ENCODE measurements around the gene DYRK1B.
A peak's percentile ranks its signal among the peaks of the same experiment; 100 is the strongest.
"Not testable (repeated sequence)": the region's sequence is repeated elsewhere in the genome, so short reads cannot be mapped to it uniquely, and the experiment has no call there.

Gene DYRK1B

DNA sequence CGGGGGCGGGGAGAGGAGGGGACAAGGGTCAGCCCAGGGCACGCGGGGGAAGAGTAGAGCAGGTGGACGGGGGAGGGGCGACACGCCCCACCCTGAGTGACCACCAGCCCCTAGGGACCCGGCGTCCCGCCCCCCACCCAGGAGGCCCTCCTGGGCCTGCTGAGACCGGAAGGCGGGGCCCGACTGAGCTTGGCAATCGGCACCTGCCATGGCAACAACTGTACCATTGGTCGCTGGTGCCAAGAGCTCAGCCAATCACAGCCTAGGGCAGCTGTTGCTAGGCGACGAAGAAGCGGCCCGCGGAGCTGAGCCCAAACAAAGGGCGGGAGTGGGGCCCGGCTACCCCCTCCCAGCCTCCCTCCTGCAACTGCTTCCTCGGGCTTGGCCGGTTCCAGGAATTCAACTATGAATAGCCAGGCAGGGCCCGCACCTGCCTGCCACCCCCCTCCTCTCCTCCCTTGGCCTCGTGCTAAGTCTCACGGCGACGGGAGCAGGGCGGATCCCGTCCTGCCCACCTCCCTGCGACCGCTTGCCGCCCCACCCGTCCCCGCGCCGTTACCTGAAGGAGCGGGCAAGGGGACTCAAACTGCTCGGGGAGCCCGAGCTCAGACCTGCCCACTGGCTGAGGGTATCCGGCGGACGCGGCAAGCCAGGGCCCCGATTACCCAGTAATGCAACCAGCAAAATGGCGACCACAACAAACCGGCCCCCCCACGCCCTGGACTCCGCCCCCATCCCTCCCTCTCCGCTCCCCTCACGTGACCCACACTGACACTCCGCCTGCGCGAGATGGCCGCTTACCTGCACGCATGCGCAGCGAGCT lies at the start of gene DYRK1B:
Gene DYRK1B, minus strand, starts transcription at position 699 of the 823 bp plus-strand sequence. CDS start 2,295 bp downstream, outside the sequence.
- H3K36me3 ChIP-seq, result peaks cover 17% of the 10 kb centered on the region
- peak within 1 kb of the TSS; percentile 89 for H3K27ac ChIP-seq
- no peaks in the 10 kb centered on the region for H3K27me3 ChIP-seq
- TF ChIP-seq, protein P1, sequence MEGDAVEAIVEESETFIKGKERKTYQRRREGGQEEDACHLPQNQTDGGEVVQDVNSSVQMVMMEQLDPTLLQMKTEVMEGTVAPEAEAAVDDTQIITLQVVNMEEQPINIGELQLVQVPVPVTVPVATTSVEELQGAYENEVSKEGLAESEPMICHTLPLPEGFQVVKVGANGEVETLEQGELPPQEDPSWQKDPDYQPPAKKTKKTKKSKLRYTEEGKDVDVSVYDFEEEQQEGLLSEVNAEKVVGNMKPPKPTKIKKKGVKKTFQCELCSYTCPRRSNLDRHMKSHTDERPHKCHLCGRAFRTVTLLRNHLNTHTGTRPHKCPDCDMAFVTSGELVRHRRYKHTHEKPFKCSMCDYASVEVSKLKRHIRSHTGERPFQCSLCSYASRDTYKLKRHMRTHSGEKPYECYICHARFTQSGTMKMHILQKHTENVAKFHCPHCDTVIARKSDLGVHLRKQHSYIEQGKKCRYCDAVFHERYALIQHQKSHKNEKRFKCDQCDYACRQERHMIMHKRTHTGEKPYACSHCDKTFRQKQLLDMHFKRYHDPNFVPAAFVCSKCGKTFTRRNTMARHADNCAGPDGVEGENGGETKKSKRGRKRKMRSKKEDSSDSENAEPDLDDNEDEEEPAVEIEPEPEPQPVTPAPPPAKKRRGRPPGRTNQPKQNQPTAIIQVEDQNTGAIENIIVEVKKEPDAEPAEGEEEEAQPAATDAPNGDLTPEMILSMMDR (IDR thresholded peaks at IDR 0.05), result no peak
- peak within 1 kb of the TSS; percentile 98 to 100 for H3K4me3 ChIP-seq (ENCODE audit: low read depth in 1 of 2, low read length in 1 of 2)
- H3K9me3 ChIP-seq, result no peaks in the 10 kb centered on the region
- peaks cover 17 to 19% of the 10 kb centered on the region in 2 experiments for H3K4me1 ChIP-seq (ENCODE audit: control insufficient read depth in 1 of 2, insufficient read depth in 1 of 2, low read depth in 1 of 2, low read length in 1 of 2)

DNA sequence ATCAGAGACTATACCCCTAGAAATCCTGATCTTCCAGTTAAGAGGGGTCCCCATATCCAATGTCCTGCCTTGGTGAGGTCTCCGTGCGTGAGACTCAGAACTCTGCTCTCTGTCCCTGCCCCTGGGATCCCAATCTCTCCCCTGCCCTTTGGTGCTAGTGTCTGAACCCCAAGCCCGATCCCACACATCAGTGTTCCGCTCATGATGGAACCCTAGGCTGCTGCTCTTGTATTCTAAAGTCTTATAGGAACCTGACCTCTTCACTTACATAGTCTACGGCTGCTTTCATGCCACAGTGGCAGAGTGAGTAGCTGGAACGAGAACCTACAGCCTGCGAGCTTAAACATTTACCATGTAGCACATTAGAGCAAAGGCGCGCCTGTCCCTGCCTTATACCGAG lies 48.7 kb upstream of the DYRK1B start:
- H3K4me3 ChIP-seq (ENCODE audit: low read depth in 1 of 2, low read length in 1 of 2), result not testable (repeated sequence)

DNA sequence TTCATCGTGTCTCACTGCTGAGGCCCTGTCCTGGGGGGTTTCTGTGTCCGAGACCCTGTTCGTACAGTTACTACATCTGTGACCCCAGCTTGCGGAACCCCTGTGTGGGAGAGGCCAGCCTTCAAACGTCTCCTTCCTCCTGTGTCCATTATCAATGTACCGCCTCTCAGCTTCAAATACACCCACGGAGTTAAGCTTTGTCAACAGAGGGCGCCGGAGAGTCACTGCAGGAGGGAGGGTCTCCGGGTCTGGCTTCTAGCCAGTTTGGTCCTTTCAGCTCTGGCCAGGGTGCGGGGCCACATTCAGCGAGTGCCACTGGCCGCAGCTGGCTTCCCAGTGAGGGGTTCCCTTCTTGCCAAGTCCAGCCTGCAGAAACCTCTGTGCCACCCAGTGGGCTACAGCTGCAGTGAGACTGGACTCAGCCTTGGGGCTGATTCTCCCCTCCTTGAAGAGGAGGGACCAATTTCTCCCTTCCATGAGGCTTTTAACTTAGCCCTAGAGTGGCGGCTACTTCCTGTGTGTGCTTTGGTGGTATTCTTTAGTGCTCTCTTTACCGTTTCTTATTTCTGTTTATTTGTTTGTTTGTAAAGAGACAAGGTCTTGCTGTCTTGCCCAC lies 47.6 kb upstream of the DYRK1B start:
- not testable (repeated sequence) for H3K27me3 ChIP-seq; H3K27ac ChIP-seq; H3K36me3 ChIP-seq; H3K4me1 ChIP-seq (ENCODE audit: control insufficient read depth in 1 of 2, insufficient read depth in 1 of 2, low read depth in 1 of 2, low read length in 1 of 2); H3K4me3 ChIP-seq (ENCODE audit: low read depth in 1 of 2, low read length in 1 of 2); H3K9me3 ChIP-seq

More for the DNA sequence above, 48.7 kb upstream of the DYRK1B start:
- not testable (repeated sequence) for H3K27ac ChIP-seq; H3K36me3 ChIP-seq; H3K27me3 ChIP-seq; H3K4me1 ChIP-seq (ENCODE audit: control insufficient read depth in 1 of 2, insufficient read depth in 1 of 2, low read depth in 1 of 2, low read length in 1 of 2); H3K9me3 ChIP-seq

DNA sequence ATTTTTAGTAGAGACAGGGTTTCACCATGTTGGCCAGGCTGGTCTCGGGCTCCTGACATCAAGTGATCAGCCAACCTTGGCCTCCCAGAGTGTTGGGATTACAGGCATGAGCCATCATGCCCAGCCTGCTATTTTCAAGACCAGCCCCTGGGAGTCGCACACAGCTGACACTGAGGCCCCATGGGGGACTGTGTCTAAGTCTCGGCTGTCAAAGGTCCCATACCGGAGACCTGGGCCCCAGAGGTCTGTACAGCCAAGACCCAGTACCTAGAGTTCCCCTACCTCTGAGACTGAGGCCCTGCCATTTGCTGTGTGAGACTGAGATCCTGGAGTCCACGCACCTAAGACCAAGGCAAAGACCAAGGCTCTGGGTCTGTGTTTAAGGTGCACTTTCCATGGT lies 46.3 kb upstream of the DYRK1B start:
- H3K27me3 ChIP-seq; H3K36me3 ChIP-seq; H3K27ac ChIP-seq; H3K9me3 ChIP-seq; H3K4me1 ChIP-seq (ENCODE audit: control insufficient read depth in 1 of 2, insufficient read depth in 1 of 2, low read depth in 1 of 2, low read length in 1 of 2); H3K4me3 ChIP-seq (ENCODE audit: low read depth in 1 of 2, low read length in 1 of 2): not testable (repeated sequence)

DNA sequence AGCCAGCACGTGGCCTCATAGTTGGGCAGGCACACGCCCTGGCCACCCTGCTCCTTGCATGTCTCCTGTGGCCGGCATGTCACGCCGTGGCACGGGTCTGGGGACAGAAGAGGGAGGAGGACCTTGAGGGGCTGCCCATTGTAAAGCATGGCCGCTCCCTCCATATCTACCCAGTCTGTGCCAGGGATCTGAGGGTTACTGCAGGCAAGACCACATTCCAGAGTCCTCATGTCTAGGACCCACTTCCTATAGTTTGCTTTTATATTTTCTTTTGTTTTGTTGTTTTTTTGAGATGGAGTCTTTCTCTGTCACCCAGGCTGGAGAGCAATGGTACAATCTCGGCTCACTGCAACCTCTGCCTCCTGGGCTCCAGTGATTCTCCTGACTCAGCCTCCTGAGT lies 45.8 kb upstream of the DYRK1B start:
- H3K27ac ChIP-seq; H3K9me3 ChIP-seq; H3K36me3 ChIP-seq; H3K4me1 ChIP-seq (ENCODE audit: control insufficient read depth in 1 of 2, insufficient read depth in 1 of 2, low read depth in 1 of 2, low read length in 1 of 2); H3K27me3 ChIP-seq; H3K4me3 ChIP-seq (ENCODE audit: low read depth in 1 of 2, low read length in 1 of 2): not testable (repeated sequence)

DNA sequence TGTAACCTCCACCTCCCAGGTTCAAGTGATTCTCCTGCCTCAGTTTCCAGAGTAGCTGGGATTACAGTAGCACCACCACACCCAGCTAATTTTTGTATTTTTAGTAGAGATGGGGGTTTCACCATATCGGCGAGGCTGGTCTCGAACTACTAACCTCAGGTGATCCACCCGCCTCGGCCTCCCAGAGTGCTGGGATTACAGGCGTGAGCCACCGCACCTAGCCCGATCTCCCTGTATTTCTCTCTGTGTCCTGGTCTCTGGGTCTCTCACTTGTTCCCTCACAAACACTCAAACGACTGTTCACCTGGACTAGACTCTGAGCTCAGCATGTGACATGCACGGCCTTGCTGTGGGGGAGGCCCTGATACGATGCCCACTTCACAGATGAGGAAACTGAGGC lies 44.9 kb upstream of the DYRK1B start:
- H3K9me3 ChIP-seq; H3K36me3 ChIP-seq; H3K27me3 ChIP-seq; H3K4me3 ChIP-seq (ENCODE audit: low read depth in 1 of 2, low read length in 1 of 2); H3K27ac ChIP-seq; H3K4me1 ChIP-seq (ENCODE audit: control insufficient read depth in 1 of 2, insufficient read depth in 1 of 2, low read depth in 1 of 2, low read length in 1 of 2): not testable (repeated sequence)

DNA sequence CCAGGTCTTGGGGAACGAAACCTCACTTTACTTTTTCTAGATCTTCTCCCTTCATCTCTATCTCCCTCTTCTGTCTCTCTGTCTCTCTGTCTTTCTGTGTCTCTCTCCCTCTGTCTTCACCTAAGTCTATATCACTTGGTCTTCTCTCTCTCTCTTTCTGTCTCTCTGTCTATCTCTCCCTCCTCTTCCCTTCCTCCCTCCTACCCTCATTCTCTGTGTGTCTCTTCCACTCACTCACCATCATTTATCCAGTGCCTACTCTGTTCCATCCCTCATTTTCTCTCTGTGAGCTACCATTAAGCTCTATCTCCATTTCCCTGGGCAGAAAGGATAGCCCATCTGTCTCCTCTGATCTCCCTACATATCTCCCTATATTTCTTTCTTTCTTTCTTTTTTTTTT lies 44.4 kb upstream of the DYRK1B start:
- H3K27ac ChIP-seq, result no peak overlapping the region
- H3K4me3 ChIP-seq (ENCODE audit: low read depth in 1 of 2, low read length in 1 of 2), result no peak overlapping the region
- H3K4me1 ChIP-seq (ENCODE audit: control insufficient read depth in 1 of 2, insufficient read depth in 1 of 2, low read depth in 1 of 2, low read length in 1 of 2), result no peaks in the 10 kb centered on the region
- H3K36me3 ChIP-seq, result no peaks in the 10 kb centered on the region
- TF ChIP-seq, protein P1 (IDR thresholded peaks at IDR 0.05), result no peak
- no peaks in the 10 kb centered on the region for H3K9me3 ChIP-seq
- H3K27me3 ChIP-seq, result no peaks in the 10 kb centered on the region

DNA sequence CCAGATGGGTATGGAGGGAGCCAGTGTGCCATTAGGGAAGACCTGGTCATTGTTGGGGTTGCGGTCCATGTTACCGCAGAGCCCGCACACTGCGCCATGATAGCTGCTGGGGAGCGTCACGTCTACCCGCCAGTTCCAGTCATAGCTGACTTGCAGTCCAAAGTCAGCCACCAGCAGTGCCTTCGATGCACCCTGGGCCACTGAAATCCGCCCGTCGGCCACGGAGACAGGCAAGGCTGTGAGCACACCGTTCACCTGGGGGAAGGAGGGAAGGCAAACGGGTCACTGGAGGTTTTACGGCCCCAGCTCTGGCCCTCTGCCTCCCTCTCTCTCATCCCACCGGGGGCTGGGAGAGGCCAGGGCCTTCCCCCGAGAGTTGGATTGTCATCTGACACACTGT lies 44.0 kb upstream of the DYRK1B start:
- not testable (repeated sequence) for H3K36me3 ChIP-seq; H3K9me3 ChIP-seq; H3K4me1 ChIP-seq (ENCODE audit: control insufficient read depth in 1 of 2, insufficient read depth in 1 of 2, low read depth in 1 of 2, low read length in 1 of 2); H3K27me3 ChIP-seq; H3K4me3 ChIP-seq (ENCODE audit: low read depth in 1 of 2, low read length in 1 of 2); H3K27ac ChIP-seq

DNA sequence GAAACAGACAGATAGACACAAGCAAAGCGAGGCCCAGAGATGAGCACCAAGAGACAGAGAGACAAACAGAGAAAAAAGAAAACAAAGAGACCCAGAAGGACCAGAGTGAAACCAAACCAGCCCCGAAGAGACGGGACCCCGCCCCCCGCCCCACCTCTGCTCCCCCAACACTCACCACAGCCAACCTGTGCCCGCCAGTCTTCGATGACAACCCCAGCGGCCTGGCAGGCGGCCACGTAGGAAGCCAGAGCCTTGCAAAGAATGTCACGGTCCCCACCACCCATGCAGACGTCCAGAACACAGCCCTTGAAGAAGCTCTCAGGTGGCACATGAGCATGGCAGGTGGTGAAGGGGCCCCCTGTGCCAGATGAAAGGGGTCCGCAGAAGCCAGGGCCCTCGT lies 43.5 kb upstream of the DYRK1B start:
- H3K9me3 ChIP-seq; H3K36me3 ChIP-seq; H3K27ac ChIP-seq; H3K27me3 ChIP-seq; H3K4me1 ChIP-seq (ENCODE audit: control insufficient read depth in 1 of 2, insufficient read depth in 1 of 2, low read depth in 1 of 2, low read length in 1 of 2); H3K4me3 ChIP-seq (ENCODE audit: low read depth in 1 of 2, low read length in 1 of 2): not testable (repeated sequence)

DNA sequence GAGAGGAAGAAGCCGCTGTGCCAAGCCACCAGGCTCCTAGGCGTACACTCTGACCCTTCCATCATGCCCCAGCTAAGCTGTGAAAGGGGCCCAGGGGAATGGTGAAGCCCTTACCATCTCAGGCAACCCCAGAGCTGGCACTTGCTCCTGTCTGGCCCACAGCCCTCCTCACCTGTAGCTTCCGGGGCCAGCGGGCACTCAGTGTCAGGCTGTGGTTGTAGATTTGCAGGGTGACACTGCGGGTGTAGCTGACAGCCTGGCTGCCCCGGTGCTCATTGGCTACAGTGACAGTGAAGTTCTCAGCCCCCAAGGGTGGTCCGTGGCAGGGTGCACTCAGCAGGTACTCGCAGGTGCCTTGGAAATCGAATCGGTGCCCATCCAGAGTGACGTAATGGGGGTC lies 42.5 kb upstream of the DYRK1B start:
- not testable (repeated sequence) for H3K4me1 ChIP-seq (ENCODE audit: control insufficient read depth in 1 of 2, insufficient read depth in 1 of 2, low read depth in 1 of 2, low read length in 1 of 2); H3K4me3 ChIP-seq (ENCODE audit: low read depth in 1 of 2, low read length in 1 of 2); H3K9me3 ChIP-seq; H3K36me3 ChIP-seq; H3K27me3 ChIP-seq; H3K27ac ChIP-seq

DNA sequence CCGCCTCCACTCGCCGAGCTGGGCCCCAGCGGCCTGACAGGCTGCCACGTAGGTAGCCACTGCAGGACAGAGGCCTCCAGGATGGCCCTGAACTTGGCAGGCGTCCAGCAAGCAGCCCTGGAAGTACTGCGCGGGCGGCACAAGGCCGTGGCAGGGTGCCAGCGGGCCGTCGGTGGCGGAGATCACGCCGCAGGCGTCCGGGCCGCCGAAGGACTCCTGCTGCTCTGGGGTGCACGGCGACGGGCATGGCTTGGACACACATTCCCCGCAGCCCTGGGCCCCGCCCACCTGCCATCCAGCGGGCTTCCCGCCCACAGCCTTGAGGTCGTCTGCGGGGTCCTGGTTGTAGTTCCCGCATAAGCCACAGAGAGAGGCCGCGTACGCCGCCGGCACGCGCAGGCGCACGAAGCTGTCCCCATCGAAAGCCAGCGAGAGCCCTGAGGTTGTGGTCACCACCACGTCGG lies 41.5 kb upstream of the DYRK1B start:
- not testable (repeated sequence) for H3K27me3 ChIP-seq; H3K36me3 ChIP-seq; H3K9me3 ChIP-seq; H3K4me3 ChIP-seq (ENCODE audit: low read depth in 1 of 2, low read length in 1 of 2); H3K4me1 ChIP-seq (ENCODE audit: control insufficient read depth in 1 of 2, insufficient read depth in 1 of 2, low read depth in 1 of 2, low read length in 1 of 2); H3K27ac ChIP-seq
